Activated B cell treated with CpG ODN at 0.5 μM for 24 hours (primary cell): ENCODE measurements around the gene VSX2. TPM values are rescaled to one million over a fixed set of nuclear protein-coding genes. Genes with fewer than 3 reads are reported as not detected.

Experiments used
- ATAC-seq: fragments of 200-7000 bp; cut with Tn5 transposase; one replicate; pipeline ENCODE4 v1.10.0; 2021; ENCODE audit warnings: low read depth, mild to moderate bottlenecking, moderate library complexity
- CTCF ChIA-PET: fragments of 350-600 bp; sonication (Branson Sonifier 250); formaldehyde crosslinking; loops from one replicate; lab custom pipeline; 2021; ENCODE audit warnings: antibody characterized with exemption; lab: Charles Lee
- POLR2A ChIA-PET: fragments of 350-600 bp; sonication (Branson Sonifier 250); formaldehyde crosslinking; loops from one replicate; lab custom pipeline; 2021; ENCODE audit warnings: antibody characterized with exemption; lab: Charles Lee
- DNase-seq: peaks from one replicate; pipeline ENCODE4 v3.0.0; 2022
- H3K27ac Mint-ChIP-seq: one replicate; pipeline ENCODE4 v1.8.0; 2020; ENCODE audit warnings: mixed read lengths
- H3K27me3 Mint-ChIP-seq: one replicate; pipeline ENCODE4 v1.8.0; 2021; ENCODE audit warnings: mixed read lengths
- H3K36me3 Mint-ChIP-seq: one replicate; pipeline ENCODE4 v1.8.0; 2021; ENCODE audit warnings: low read depth, mixed read lengths
- H3K4me1 Mint-ChIP-seq: one replicate; pipeline ENCODE4 v1.8.0; 2021; ENCODE audit warnings: mixed read lengths
- H3K4me3 Mint-ChIP-seq: one replicate; pipeline ENCODE4 v1.8.0; 2020; ENCODE audit warnings: mild to moderate bottlenecking, mixed read lengths
- H3K9me3 Mint-ChIP-seq: one replicate; pipeline ENCODE4 v1.8.0; 2020; ENCODE audit warnings: mixed read lengths
- CTCF ChIP-seq: fragments of 200-600 bp; IDR thresholded peaks from one replicate; pipeline ENCODE4 v1.8.0; 2022; ENCODE audit warnings: antibody characterized with exemption, mild to moderate bottlenecking
- intact Hi-C: fragments of 100-400 bp; cut with micrococcal nuclease; formaldehyde crosslinking; loops from one replicate; pipeline ENCODE4 v1.15.1; 2024
- total RNA-seq: library from RNA; stranded (reverse); gene quantifications from 2 replicates; pipeline ENCODE4 v1.2.3, GENCODE V29; 2022

Gene VSX2
- total RNA-seq, 1 donor from 2014 or later = not detected

DNA sequence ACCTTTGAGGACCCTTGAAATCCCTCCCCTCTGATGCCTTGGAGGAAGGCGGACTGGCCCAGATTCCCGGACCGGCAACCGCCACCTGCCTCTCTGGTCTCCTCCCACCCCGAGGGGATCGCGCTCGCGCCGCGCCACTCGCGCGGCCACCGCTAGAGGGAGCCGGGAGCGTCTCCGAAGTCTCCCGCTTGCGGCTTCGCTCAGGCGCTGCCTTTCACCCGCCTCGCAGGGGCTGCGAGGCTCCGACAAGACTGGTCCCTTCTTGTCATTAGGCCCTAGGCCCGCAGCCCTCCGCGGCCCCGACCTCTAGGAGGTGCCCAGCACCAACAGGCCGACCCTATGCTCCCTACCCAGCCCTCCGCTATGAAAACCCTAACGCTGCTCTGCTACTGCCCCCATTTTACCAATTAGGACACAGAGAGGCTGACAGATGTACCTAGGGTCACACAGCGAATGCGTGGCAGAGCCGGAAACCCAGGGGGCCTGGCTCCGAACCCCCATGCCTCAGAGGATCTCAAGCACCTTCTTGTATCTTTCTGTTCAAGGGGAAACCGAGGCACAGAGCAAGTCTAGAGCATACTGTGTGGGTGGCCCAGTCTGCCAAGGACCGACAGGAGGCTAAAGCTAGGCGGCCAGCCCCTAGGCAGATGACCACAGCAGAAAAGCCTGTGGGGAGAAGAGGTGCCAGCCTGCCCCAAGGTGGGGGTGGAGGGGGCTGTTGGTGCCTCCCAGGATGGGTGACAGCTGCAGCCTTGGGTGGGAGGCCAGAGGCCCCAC lies 21.4 kb upstream of the VSX2 start:
- H3K27ac Mint-ChIP-seq = no peak overlapping the region
- ATAC-seq = peak; percentile 90
- intact Hi-C loops = loop anchor here (1.0 kb wide), 1 partner anchor 33 kb away; no protein-coding TSS in a partner anchor
- peak; percentile 71 for DNase-seq
- H3K36me3 Mint-ChIP-seq = no peaks in the 10 kb centered on the region
- H3K27me3 Mint-ChIP-seq = peaks cover 14% of the 10 kb centered on the region
- H3K4me1 Mint-ChIP-seq = peaks cover 2% of the 10 kb centered on the region
- H3K9me3 Mint-ChIP-seq = no peaks in the 10 kb centered on the region
- POLR2A ChIA-PET = interaction anchor here (0.5 kb wide), 1 partner anchor 266 kb away, joined by 4 read pairs; no protein-coding TSS in a partner anchor
- H3K4me3 Mint-ChIP-seq = no peak overlapping the region
- TF ChIP-seq CTCF = peak; percentile 46
- CTCF ChIA-PET = interaction anchor here (1.8 kb wide), 1 partner anchor 13 kb away, joined by 5 read pairs; no protein-coding TSS in a partner anchor

- ChIA-PET CTCF (interaction anchor here (1.0 to 1.8 kb wide), 2 partner anchors 12 to 23 kb away, joined by 3 to 5 read pairs; no protein-coding TSS in a partner anchor), POLR2A (interaction anchor here (0.5 kb wide), 1 partner anchor 267 kb away, joined by 4 read pairs; no protein-coding TSS in a partner anchor)
- Mint-ChIP-seq H3K27me3 (peaks cover 16% of the 10 kb centered on the region), H3K4me1 (peaks cover 2% of the 10 kb centered on the region), H3K4me3 (no peak overlapping the region), H3K9me3 (no peaks in the 10 kb centered on the region), H3K36me3 (no peaks in the 10 kb centered on the region), H3K27ac (no peak overlapping the region)
- intact Hi-C loops = no loop called here
- ATAC-seq = no peak
- TF ChIP-seq CTCF = no peak
- no peak for DNase-seq
Measured at GRCh38 chr14:74218462-74218861, 20.8 kb upstream of the VSX2 start.

DNA sequence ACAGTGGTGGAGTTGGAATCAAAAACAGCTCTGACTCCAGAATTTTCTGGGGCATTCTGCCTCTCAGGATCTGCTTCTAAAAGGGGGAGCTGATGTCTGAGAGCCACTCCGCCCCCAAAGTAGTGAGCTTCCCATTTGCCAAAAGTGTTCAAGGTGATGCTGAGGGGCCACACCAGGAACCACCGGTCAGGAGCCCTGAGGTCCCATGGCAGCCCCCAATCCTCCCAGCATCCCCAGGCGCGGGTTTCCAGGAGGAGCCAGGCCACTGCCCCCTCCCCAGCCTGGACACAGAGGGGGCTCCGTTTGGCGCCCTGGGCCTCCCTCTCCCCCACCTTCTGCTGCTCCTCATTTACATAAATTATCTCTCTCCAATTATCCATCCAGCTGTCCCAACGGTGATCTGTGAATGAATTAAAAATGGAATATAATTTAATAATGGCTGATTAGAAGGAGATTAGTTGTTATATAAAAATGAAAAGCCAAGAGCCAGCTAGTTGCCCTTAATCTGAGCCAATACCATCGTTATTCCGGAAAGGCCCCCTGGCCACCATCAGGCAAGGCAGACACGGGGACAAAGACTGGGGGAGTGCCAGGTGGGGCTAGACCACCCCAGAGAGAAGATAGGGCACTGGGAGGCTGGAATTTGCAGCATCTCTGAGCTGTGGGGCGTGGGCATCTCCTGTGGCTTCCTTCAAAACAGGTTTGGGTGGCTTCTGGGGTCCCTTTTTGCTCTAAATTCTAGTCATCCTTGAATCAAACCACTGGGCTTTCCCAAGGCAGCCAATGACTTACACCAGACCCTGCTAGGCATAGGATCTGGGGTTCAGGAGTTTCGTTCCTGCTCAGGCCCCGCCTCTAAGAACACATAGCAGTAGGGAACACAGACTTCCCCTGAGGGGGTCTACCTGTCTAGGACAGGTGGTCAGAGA lies 19.7 kb upstream of the VSX2 start:
- peaks cover 19% of the 10 kb centered on the region for H3K27me3 Mint-ChIP-seq

DNA sequence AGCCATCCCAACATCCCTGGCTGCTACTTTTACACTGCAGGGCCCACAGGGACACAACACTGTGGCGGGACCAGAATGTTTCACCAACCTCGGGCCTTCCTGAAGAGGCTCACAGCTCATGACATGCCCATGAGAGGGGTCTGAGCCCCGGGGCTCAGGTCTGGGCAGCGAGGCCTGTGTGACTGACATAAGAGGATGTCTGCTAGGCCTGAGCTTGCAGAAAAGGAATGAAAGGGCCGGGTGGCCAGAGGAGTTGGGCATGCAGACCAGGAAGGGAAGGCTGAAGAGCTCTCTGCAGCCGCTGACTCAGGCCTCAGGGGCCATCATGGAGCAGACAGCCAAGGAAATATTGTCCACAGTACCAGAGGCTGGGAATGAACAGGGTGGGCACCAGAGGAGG lies 18.3 kb upstream of the VSX2 start:
- intact Hi-C loops = no loop called here
- H3K36me3 Mint-ChIP-seq = no peaks in the 10 kb centered on the region

More for the DNA sequence above, 19.7 kb upstream of the VSX2 start:
- no peak overlapping the region for H3K4me3 Mint-ChIP-seq
- TF ChIP-seq CTCF = no peak
- peaks cover 2% of the 10 kb centered on the region for H3K4me1 Mint-ChIP-seq
- DNase-seq (no peak), ATAC-seq (no peak)
- CTCF ChIA-PET = interaction anchor here (1.0 to 1.8 kb wide), 3 partner anchors 11 to 22 kb away, joined by 3 to 5 read pairs (median 3); no protein-coding TSS in a partner anchor
- POLR2A ChIA-PET = no interaction called here
- H3K27ac Mint-ChIP-seq = no peak overlapping the region
- no peaks in the 10 kb centered on the region for H3K36me3 Mint-ChIP-seq
- intact Hi-C loops = no loop called here
- H3K9me3 Mint-ChIP-seq = no peaks in the 10 kb centered on the region

More for the DNA sequence above, 18.3 kb upstream of the VSX2 start:
- no peak overlapping the region for H3K27ac Mint-ChIP-seq
- peaks cover 2% of the 10 kb centered on the region for H3K4me1 Mint-ChIP-seq
- peaks cover 23% of the 10 kb centered on the region for H3K27me3 Mint-ChIP-seq
- no peak for TF ChIP-seq CTCF
- CTCF ChIA-PET = no interaction called here
- ATAC-seq (no peak), DNase-seq (no peak)
- H3K9me3 Mint-ChIP-seq = no peaks in the 10 kb centered on the region
- no peak overlapping the region for H3K4me3 Mint-ChIP-seq
- POLR2A ChIA-PET = no interaction called here
